SU-DHL-6 (cell line): Measurements from ENCODE around the gene HDGFL2.

Experiments
- CTCF ChIP-seq: fragments of 200-600 bp; sonication (generic); IDR thresholded peaks from one replicate; pipeline ENCODE4 v1.5.1; 2017; ENCODE audit warnings: antibody characterized with exemption, mild to moderate bottlenecking, low read length, moderate library complexity; ENCODE audit not compliant: insufficient read depth, poor library complexity, severe bottlenecking
- EZH2phosphoT487 ChIP-seq: fragments of 200-600 bp; sonication (generic), shearing (Covaris generic); conservative IDR thresholded peaks from 2 replicates; pipeline ENCODE4 v1.6.1; 2018; ENCODE audit warnings: mild to moderate bottlenecking, antibody characterized with exemption, low read length, moderate library complexity, mixed read lengths

- TF ChIP-seq CTCF (no peak), EZH2phosphoT487 (no peak)
These were observed 67.1 kb downstream of the HDGFL2 start for GRCh38 chr19:4539169-4539692.
